Measurements from ENCODE around the gene RBM11. TPM values are rescaled to one million over a fixed set of nuclear protein-coding genes. Genes with fewer than 3 reads are reported as not detected.

Gene RBM11
- total and polyA plus RNA-seq, 9 of the 15 experiments (the other 6 are each of a cell fraction or from before 2014, with no cell fraction given), result 0.98 to 5.3 (median 2.9) TPM

DNA sequence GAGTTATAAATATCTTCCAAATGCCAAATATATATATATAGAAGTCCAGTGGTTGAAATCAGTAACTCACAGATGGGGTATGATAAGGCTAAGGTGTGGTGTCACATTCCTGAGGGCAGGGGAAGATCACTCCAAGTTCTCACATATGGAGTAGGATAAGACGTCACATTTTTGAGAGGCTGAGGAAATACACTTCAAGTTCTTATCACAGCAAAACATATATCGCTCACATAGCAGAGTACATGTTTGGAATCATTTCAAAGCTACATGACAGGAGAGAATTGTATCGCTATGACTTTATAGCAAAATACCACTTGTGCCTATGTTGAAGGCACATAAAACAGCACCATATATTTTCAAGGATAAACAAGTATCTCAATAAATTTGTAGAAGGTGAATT, 55.1 kb downstream of the RBM11 start (continued):
- TF ChIP-seq THRB (CRISPR knock-in tag; conservative IDR thresholded peaks at IDR 0.05) (no peak), ZNF436 (CRISPR knock-in tag; IDR thresholded peaks at IDR 0.05) (no peak), ZC3H8 (IDR thresholded peaks at IDR 0.05) (no peak), CREM (IDR thresholded peaks at IDR 0.05; ENCODE audit: low read depth) (peak; percentile 83), NR3C1 (CRISPR knock-in tag; IDR thresholded peaks at IDR 0.05) (no peak), TBL1XR1 (IDR thresholded peaks at IDR 0.05; ENCODE audit: low read length in 2 of 2) (no peak), ZBTB12 (CRISPR knock-in tag; IDR thresholded peaks at IDR 0.05) (no peak), TAF7 (tag; IDR thresholded peaks at IDR 0.05) (no peak), HDAC2 (IDR thresholded peaks at IDR 0.05) (0 out of 2 replicates have a peak, but pooled peaks have one; percentile 33), MCM5 (IDR thresholded peaks at IDR 0.05; ENCODE audit: low read depth) (no peak), PTRF (tag; IDR thresholded peaks at IDR 0.05) (no peak), ZNF121 (CRISPR knock-in tag; conservative IDR thresholded peaks at IDR 0.05) (no peak), MAFF (IDR thresholded peaks at IDR 0.05; ENCODE audit: low read length) (peak; percentile 25; the same call in 1 of the 2 replicates), HIVEP1 (CRISPR knock-in tag; IDR thresholded peaks at IDR 0.05) (no peak), ATF3 (IDR thresholded peaks at IDR 0.05) (peak; percentile 14; the same call in 1 of the 2 replicates), ATF3 (CRISPR knock-in tag; conservative IDR thresholded peaks at IDR 0.05) (no peak), FIP1L1 (IDR thresholded peaks at IDR 0.05; ENCODE audit: low read depth, low read length, poor library complexity, severe bottlenecking) (no peak), TRIM24 (IDR thresholded peaks at IDR 0.05) (peak; percentile 75 to 77; a peak in 3 of 4 replicates), HMG20B (CRISPR knock-in tag; IDR thresholded peaks at IDR 0.05) (no peak), RAD51 (IDR thresholded peaks at IDR 0.05; ENCODE audit: borderline replicate concordance, low read depth) (no peak), OTX1 (CRISPR knock-in tag; IDR thresholded peaks at IDR 0.05) (no peak), TEAD4 (IDR thresholded peaks at IDR 0.05; ENCODE audit: low read length) (peak; percentile 95), TEAD4 (CRISPR knock-in tag; IDR thresholded peaks at IDR 0.05; ENCODE audit: borderline replicate concordance) (no peak), NR2C2 (CRISPR knock-in tag; IDR thresholded peaks at IDR 0.05) (no peak), NR2C2 (tag; IDR thresholded peaks at IDR 0.05) (no peak), MTA2 (IDR thresholded peaks at IDR 0.05; ENCODE audit: low read depth) (peak; percentile 61), BACH1 (tag; IDR thresholded peaks at IDR 0.05) (no peak), TAL1 (IDR thresholded peaks at IDR 0.05) (peak; percentile 87)
- TF ChIP-seq, protein P1, sequence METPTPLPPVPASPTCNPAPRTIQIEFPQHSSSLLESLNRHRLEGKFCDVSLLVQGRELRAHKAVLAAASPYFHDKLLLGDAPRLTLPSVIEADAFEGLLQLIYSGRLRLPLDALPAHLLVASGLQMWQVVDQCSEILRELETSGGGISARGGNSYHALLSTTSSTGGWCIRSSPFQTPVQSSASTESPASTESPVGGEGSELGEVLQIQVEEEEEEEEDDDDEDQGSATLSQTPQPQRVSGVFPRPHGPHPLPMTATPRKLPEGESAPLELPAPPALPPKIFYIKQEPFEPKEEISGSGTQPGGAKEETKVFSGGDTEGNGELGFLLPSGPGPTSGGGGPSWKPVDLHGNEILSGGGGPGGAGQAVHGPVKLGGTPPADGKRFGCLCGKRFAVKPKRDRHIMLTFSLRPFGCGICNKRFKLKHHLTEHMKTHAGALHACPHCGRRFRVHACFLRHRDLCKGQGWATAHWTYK (CRISPR knock-in tag; IDR thresholded peaks at IDR 0.05), result no peak

Measured in K562 (cell line).